NCI-H226 (cell line): Measurements from ENCODE around the gene XXYLT1.
"Not testable (repeated sequence)": the region's sequence is repeated elsewhere in the genome, so short reads cannot be mapped to it uniquely, and the experiment has no call there.

ENCODE experiments used
- DNase-seq: peaks from one replicate; pipeline ENCODE4 v3.0.0-alpha.2; 2015

Gene XXYLT1

DNA sequence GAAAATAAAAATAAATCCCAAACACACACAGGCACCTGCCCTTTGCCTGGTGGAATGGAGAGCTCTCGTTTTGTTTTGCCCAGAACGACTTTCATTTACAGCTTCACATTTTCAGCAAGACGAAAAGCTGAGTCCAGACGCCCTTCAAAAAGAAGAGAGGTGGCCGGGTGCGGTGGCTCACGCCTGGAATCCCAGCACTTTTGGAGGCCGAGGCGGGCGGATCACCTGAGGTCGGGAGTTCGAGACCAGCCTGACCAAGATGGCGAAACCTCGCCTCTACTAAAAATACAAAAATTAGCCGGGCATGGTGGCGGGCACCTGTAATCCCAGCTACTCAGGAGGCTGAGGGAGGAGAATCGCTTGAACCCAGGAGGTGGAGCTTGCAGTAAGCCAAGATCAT is 163.9 kb downstream of the XXYLT1 start:
- not testable (repeated sequence) for DNase-seq

DNA sequence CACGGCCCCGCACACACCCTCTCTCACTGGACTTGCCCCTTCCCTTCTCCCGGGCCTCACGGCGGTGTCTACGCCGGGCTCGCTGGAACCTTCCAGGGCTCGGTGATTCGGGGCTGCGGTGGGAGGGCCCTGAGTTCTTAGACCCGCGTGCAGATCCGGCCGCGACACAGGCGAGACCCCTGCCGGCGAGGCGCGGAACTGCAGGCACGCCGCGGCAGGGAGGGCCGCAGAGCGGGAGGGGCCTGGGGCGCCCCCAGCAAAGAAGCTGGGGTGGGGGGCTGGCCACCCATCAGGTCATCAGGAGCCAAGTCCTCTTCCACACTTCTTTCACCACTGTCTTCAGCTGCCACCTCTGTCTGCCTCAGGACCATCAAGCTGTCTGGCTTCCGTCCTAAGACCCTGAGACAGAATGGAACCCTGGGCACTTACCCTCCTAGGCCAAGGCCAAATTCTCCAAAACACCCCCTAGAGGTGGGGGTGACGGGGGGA is 164.5 kb downstream of the XXYLT1 start:
- peak; percentile 38 for DNase-seq

DNA sequence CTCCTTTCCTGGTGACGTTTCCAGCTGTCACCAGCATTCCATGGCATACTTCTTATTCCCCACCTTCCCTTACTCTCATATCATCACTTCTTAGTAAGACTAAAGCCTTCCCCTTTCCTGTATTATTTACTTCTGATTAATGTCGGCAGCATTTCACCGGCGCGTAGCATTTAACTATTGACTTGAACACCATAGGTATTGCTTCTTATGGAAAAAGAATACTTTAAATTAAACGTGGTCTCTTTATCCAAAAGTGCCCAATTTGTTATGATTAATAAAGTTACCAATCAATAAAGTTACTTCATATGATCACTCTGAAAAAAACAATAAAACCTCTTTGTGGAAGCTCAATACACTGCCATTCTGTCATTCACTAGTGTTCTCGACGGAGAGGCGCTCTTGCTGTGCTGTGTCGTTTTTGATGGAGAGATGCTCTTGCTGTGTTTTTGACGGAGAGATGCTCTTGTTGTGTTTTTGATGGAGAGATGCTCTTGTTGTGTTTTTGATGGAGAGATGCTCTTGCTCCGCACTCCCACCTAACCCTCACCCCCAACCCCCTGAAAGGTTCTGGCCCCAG is 165.0 kb downstream of the XXYLT1 start:
- DNase-seq = no peak

DNA sequence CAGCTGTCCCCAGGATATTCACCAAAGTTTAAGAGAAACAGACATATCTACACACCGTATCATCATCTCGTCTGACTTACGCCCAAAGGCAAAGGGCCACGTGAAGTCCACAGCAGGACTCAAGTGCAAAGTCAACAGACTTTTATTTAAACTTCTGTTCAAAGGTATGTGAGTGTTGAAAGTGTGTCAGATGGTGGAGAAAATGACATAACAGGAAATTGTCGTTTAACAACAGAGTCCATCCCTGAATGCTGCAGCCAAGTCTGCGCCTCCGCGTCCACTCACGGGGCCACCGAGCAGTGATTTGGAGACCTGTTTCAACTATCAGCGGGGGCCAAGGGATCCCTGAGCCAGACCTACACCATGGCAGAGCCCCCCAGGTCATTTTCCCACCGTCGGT is 165.6 kb downstream of the XXYLT1 start:
- no peak for DNase-seq

DNA sequence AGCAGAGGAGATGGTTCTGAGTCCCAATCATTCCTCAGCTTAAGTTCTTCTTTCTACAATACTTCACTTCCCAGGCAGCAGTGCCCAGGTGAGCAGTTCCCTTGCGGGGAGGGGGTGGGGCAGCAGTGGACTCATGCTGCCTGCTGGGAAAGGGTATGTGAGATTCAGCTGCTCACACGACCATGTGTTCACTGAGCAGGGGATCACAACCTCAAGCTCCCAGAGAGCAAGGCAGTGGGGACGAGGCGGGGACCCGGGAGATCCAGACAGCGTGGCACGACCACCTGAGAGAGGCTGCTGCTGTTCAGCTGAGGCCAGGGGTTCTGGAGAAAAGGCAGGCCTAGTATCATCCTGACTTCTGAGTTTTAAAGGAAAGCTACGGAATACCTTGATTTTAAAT is 166.6 kb downstream of the XXYLT1 start:
- no peak for DNase-seq

DNA sequence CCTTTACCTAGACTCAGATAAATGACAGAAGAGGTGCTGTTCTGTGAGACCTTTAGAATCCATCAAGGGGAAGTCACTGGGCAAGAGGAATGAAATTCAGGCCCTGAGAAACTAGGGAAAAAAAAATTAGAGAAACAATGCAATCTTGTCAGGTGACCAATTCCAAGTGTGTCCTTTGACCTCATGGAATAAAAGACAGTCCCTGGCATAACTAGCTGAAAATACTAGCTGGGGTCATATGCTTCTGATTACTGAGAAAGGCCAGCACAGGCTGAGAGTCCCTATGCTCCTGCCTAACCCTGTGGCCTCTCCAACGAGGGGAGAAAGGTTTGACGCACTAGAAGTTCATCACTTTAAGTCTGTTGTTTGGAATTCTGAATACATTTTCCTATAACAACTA is 167.3 kb downstream of the XXYLT1 start:
- DNase-seq = no peak

DNA sequence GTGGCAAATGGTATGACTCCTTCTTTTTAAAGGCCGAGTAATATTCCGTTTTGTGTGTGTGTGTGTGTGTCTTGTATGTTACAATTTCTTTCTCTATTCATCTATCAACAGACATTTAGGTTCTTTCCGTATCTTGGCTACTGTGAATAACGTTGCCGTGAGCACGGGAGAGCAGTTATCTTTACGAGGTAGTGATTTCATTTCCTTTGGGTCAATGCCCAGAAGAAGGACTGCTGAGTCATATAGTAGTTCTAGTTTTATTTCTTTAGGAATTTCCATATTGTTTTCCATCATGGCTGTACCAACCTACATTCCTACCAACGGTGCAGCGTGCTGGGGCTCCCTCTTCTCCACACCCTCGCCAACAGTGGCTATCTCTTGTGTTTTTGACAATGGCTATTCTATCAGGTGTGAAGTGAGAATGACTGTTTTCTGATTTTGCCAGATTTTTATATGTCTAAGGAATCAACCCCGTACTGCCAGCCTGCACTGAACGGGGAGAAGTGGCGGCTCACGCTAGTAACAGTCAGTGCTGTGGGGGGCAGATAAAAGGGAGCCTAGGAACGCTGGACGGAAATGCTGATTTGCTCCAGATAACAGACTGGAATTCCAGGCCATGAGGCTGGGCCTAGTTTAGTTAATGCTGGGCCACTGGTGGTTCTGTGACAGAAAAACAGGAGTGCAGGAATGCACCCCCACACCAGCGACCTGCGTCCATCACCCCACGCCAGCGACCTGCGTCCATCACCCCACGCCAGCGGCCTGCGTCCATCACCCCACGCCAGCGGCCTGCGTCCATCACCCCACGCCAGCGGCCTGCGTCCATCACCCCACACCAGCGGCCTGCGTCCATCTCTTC is 168.1 kb downstream of the XXYLT1 start:
- DNase-seq = peak; percentile 93

DNA sequence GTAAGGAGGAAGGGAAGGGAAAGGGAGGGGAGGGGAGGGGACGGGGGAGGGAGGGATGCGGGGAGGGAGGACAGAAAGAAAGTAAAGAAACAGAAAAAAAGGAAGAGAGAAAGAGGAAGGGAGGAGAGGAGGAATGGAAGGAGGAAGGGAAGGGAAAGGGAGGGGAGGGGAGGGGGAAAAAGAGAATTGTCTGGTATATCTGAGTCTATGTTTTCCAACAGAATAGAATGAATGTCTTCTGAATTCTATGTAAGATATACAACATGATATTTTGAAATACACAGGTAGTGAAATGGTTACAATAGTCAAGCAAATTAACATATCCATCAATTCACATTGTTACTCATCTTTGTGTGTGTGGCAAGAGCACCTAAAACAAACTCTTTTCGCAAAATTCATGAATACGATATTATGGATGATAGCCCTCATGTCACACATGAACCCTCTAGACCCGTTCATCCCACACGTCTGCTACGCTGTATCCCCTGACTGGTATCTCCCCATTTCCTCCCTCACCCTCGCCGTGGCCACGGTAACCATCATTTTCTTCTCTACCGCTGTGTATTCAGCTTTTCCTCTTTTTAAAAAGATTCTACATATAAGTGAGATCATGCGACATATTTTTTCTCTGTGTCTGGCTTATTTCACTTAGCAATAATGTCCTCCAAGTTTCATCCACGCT is 168.9 kb downstream of the XXYLT1 start:
- no peak for DNase-seq

DNA sequence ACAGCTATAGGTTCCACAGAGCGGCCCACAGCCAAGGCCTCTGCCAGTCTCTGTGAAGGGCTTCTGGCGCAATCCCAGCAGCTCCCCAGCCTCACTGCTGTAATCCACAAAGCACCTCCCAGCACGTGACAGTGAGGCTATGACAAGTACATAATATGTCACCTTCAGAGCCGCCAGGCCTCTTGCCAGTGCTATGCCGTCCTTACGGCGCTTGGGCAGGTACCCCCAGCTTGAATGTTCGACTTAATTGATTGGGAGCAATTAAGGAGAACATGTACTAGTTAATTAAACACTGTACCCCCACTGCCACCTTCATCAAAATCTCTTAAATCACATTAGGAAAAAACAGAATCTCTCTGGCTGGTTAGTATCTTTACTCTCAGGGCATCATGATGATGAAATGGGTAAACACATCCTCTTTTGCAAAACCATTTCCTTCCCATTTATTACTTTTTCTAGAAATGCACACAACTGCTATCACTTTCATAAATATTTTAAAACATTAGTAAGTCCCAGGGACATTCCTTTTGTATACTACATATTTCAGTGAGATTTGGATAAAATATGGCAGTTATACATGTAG is 169.9 kb downstream of the XXYLT1 start:
- DNase-seq = no peak

DNA sequence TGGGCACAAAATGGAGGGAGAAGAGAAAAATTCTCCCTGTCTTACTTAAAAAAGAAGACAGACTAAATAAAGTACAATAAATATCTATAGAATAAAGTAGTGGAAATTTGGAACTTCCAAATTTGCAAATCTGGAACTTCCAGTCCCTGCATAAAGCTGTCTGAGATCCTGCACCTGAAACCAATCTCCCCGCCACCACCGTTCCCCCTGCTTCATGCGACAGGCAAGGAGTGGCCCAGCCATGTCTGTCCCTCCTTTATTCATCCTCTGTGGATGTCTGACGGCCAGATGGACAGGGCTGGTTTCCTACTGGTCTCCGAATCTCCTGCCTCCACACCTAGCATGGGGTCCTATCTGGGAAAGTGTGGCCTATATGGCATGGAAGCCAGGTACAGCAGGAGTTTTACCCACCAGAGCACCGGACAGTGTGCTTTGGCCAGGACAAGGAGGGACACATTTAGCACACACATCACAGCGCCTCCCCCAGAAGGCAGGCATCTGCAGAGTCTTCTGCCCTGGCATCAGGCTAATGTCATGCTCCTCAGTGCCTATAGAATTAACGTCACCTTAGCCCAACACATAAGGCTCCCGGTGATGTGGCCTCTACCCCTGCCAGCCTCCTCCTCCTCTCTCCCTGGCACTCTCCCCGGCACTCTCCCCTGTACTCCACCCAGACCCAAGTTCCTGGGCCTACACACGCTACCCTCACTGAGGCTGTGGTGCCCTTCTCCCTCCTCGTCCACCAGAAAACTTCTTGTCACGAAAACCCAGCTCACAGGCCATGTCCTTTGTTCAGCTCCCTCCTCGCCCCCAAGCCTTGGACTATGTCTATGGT is 170.8 kb downstream of the XXYLT1 start:
- no peak for DNase-seq

DNA sequence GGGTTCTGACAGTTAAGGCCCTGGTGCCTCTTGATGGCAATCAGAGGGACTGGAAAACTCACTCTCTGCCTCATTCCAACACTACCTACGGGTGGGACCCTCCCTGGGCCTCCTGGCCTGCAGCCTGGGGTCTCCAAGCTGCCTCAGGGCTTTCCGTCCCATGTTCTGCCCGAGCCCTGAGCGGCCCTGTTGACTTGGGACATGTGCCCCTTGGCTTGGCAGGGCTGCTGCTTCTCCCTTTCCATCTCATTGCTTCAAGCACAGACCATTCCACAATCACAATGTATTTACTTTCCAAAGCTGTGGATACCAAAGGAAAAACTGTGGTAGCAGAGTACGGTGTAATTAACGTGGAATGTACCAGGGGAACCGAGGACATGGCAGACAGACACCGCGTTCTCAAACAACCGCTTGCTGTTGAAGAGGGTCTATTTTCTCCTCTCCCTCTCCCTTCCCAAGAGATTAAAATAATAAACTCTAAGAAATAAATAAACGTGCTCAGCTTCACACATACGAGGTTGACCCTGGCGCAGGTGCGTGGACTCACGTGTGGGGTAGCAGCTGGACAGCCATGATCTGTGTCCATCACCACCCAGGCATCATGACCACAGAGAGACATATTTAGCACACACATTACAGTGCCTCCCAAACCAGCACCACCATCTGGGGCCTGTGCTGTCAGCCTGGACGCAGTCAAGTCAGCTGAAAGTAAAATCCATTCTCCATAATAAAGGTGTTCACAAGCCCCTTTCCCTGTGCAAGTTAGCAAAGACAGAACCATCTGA is 172.0 kb downstream of the XXYLT1 start:
- no peak for DNase-seq

DNA sequence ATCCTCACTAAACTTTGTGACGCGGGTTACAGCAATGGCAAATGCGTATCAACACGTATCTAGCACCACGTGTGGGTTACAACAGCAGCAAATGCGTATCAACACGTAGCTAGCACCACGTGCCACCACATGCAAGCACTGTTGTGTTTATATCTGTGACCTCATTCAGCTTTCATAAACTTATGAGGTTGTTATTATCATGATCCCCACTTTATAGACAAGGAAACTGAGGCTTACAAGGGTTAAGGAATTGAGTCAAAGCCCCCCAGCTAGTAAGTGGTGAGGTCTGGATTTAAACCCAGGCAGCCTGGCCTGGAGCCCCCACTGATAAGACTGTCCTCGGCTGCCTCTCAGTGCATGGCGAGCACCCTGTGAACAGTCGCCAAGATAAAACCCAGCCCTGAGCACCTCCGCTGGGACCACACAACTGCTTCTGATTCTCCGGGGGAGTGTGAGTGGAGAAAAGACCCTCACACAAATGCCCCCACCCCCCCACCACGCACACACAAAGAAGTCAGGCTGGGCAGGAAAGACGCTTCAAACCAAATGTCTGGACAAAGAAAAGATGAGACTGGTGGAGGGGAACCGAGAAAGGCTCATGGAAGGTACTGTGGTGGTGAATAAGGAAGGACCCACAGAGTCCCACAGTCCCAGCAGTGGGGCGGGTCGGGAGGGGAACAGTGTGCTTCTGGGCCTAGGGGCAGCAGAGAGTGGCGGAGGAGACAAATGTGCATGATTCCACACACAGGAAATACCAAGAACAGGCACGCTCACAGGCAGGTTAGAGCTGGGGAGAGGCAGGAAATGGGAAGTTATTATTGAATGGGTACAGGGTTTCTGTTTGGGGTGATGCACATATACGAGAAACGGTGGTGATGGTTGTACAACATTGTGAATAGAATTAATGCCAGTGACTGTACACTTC is 173.4 kb downstream of the XXYLT1 start:
- no peak for DNase-seq

DNA sequence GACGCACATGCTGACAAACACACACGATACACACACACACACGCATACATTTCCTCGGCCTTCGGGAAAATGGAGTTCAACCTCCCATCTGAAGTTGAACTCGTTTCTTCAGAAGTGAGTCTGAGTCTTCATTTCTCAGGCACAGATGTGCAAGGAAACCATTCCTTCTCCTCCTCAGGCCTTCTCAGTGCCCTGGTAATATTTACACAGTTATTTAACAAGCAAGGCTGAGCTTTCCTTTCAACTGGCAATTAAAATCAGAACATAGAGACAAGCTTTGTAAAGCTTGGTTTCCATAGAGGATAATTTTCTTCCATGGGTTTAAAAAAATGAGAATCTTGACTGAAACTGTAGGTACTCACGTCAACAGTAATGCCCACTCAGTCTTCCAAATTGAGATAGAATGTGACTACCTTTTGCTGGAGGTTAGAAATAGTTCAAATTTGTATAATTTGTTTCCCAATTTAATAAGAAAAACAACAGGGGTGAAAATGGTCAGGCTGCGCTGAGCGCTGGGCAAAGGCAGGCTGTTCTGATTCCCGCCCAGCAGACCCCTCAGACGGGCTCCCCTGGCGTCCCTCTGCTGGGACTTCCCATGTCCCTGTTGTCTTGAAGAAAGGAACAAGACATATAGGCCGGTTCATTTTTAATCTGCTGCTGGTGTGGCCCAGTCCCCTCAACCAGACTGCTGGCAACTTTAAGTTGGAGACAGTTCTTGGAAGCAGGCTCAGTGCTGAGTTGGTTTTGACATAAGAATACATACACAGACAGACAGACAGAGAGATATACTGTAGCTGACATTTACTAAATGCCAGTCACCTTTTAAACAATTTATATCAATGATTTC is 174.3 kb downstream of the XXYLT1 start:
- DNase-seq = no peak

DNA sequence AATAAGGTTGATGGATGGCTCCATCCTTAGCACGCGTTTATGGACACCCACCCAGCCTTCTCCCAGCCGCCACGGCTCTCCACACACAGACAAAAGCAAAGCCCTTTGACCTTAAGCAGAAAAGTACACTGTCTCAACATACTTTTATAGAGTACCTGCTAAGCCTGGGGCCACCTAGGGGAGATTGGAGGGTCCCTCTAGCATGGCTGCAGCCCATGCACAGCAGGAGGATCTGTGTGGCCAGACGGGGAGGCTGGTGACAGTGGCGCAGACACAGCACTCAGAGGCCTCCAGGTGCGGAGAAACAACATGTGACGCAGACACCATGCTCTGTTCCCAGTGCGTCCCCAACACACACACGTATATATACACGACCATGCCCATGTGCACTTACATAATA is 174.9 kb downstream of the XXYLT1 start:
- no peak for DNase-seq

DNA sequence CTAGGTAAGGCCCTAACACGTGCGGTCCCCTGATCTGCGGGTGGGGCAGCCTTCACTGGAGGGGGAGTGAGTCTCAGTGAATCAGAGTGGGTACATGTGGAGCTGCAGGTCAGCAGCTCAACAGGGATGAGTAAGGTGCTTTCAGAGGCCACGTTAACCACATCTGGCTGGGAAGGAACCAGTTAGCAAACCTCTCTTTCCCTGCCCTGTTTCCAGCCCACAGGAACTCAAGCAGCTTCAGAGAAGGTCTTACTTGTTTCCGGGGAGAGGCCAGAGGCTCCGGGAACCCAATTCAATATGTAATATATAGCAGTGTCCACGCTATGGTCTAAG is 175.3 kb downstream of the XXYLT1 start:
- no peak for DNase-seq

DNA sequence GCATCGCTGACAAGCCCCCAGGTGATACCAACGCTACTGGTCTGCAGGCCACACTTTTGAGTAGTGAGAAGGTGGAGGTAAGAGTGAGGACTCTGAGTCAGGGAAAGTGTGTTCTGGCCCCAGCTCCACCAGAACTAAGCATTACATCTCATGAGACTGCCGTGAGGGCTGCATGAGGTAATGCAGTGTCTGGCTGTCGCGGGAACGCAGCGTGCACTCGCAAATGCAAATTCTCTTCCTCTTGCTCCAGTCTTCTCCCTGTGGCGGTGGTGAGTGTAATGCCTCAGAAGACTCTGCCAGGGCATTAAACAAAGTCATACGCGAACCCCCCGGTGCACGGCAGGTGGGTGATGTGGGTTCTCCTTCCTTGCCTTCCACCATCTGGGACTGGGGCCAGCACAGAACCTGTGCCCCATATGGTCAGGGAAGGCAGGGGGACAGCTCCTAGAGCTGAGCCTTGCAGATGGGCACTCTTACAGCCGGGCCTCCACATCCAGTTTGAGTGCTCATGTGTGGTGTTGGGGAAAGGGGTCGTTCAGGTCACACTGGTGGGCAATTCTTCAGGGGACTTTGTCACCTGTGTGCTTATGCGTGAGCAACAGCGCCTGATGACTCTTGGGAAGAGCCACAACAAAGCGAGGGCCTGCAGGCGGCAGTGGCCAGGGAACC is 175.8 kb downstream of the XXYLT1 start:
- no peak for DNase-seq

DNA sequence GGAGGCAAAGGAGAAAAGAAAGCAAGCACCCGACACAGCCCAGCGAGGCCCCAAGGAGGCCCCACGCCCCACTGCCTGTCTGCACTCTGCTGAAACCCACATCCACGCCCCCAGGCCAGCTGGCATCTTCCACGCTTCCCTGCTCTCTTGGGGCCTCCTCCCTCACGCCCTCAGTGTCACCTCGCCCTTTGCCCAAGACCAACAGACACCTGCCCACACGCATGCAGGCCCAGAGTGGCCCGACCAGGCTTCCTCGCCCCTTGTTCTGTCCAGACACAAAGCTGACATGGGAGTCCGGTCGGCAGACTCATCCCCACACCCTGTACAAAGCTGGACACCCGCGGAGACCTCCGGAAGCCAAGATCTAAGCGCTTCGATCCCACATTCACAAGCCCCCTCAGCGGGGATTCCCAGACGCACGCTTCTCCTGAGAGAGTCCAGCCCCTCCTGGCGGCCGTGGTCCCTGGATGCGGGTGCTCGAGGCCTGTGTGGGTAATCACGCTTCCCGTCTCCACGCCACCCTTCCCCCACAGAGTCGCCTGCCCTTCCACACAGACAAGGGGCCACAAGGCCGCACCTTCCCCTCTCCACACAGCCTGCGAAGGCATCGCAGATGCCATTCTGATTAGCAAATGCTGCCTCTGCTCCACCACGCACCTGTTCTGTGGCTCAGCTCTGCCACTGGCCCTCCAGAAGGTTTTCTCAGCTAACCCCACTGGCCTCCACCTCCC is 176.6 kb downstream of the XXYLT1 start:
- no peak for DNase-seq

DNA sequence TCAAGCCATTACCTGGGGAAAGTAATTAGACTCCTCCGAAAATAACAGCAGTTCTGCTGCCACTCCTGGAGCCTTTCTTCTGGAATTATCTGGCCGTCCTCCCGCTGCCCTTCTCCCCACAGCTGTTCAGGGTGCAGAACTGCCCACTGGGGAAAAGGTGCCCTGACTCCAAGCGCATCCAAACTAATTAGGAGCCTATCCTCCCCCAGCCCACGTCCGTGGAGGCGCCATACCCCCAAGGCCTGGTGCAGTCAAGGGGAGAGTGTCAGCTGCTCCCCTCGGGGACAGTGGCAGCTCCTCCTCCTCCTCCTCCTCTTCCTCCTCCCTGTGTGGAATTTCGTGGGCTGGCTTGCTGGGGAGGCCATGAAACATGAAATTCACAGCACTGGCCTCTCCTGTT is 177.2 kb downstream of the XXYLT1 start:
- DNase-seq = no peak
